ENCODE data around the gene ENAM. TPM values are rescaled to one million over a fixed set of nuclear protein-coding genes. Genes with fewer than 3 reads are reported as not detected.
A peak's percentile ranks its signal among the peaks of the same experiment; 100 is the strongest.

The ENAM gene
- total and polyA plus RNA-seq, 9 of the 15 experiments (the other 6 are each of a cell fraction or from before 2014, with no cell fraction given): 0.04 to 0.09 (median 0.04) TPM; not detected in 6

- CTCF ChIA-PET (ENCODE audit: low intra/inter-chr PET ratio): no interaction called here
- POLR2A ChIA-PET: no interaction called here
- Histone ChIP-seq H3K4me3 (no peak overlapping the region), H3K36me3 (ENCODE audit: control insufficient read depth, insufficient read depth, low read length) (no peaks in the 10 kb centered on the region), H3K27me3 (ENCODE audit: control insufficient read depth in 2 of 2, insufficient read depth in 2 of 2, low read length in 2 of 2) (no peaks in the 10 kb centered on the region; a peak in 1 of 5 replicates), H2AFZ (ENCODE audit: low read depth, low read length) (no peak overlapping the region), H3K4me2 (ENCODE audit: insufficient read depth, low read length) (no peak overlapping the region), H3K79me2 (ENCODE audit: control insufficient read depth, insufficient read depth, low read length) (no peaks in the 10 kb centered on the region), H3K9me1 (ENCODE audit: control insufficient read depth, insufficient read depth, low read length) (no peaks in the 10 kb centered on the region), H3K9ac (ENCODE audit: insufficient read depth in 1 of 2, low read depth in 2 of 2, low read length in 2 of 2) (no peak overlapping the region), H3K27ac (ENCODE audit: extremely low read depth, low read depth, low read length) (no peak overlapping the region), H3K4me1 (replicated peaks in 1 of 2; ENCODE audit: control insufficient read depth in 2 of 2, insufficient read depth in 2 of 2, low read length in 2 of 2) (no peaks in the 10 kb centered on the region), H4K20me1 (replicated peaks; ENCODE audit: control insufficient read depth, insufficient read depth, low read length) (no peaks in the 10 kb centered on the region), H3K9me3 (replicated peaks; ENCODE audit: control insufficient read depth, insufficient read depth, low read depth, low read length) (no peaks in the 10 kb centered on the region)
- DNase-seq (ENCODE audit: extremely low read depth in 1 of 4, low spot score in 3 of 4): no peak
- in situ Hi-C loops (cut with MboI): no loop called here
- ATAC-seq: no peak
- 6% methylated on average over 2 of the region's 2 CpGs for WGBS (ENCODE audit: insufficient coverage, low coverage, missing lambda C conversion rate)
- no TSS peak for BruUV-seq (replicated peaks)
- TF ChIP-seq DMBX1 (CRISPR knock-in tag; IDR thresholded peaks at IDR 0.05; ENCODE audit: borderline replicate concordance): no peak
- intact Hi-C loops (cut with micrococcal nuclease): no loop called here
- FAIRE-seq: no peak
Measured at GRCh38 chr4:70586841-70587240, 41.7 kb upstream of the ENAM start.

- Histone ChIP-seq H3K4me3 (no peak overlapping the region), H3K4me2 (ENCODE audit: insufficient read depth, low read length) (no peak overlapping the region), H3K9me3 (replicated peaks; ENCODE audit: control insufficient read depth, insufficient read depth, low read depth, low read length) (no peaks in the 10 kb centered on the region), H3K9me1 (ENCODE audit: control insufficient read depth, insufficient read depth, low read length) (no peaks in the 10 kb centered on the region), H3K36me3 (ENCODE audit: control insufficient read depth, insufficient read depth, low read length) (no peaks in the 10 kb centered on the region), H3K79me2 (ENCODE audit: control insufficient read depth, insufficient read depth, low read length) (no peaks in the 10 kb centered on the region), H2AFZ (ENCODE audit: low read depth, low read length) (no peak overlapping the region), H4K20me1 (replicated peaks; ENCODE audit: control insufficient read depth, insufficient read depth, low read length) (no peaks in the 10 kb centered on the region), H3K9ac (ENCODE audit: insufficient read depth in 1 of 2, low read depth in 2 of 2, low read length in 2 of 2) (no peak overlapping the region), H3K4me1 (replicated peaks in 1 of 2; ENCODE audit: control insufficient read depth in 2 of 2, insufficient read depth in 2 of 2, low read length in 2 of 2) (no peaks in the 10 kb centered on the region), H3K27ac (ENCODE audit: extremely low read depth, low read depth, low read length) (no peak overlapping the region), H3K27me3 (ENCODE audit: control insufficient read depth in 2 of 2, insufficient read depth in 2 of 2, low read length in 2 of 2) (no peaks in the 10 kb centered on the region; a peak in 1 of 5 replicates)
- no peak for ATAC-seq
- in situ Hi-C loops (cut with MboI) (no loop called here), intact Hi-C loops (cut with micrococcal nuclease) (no loop called here)
- BruUV-seq (replicated peaks): no TSS peak
- no peak for DNase-seq (ENCODE audit: extremely low read depth in 1 of 4, low spot score in 3 of 4)
- ChIA-PET CTCF (ENCODE audit: low intra/inter-chr PET ratio) (no interaction called here), POLR2A (interaction anchor here (1.1 kb wide), 1 partner anchor 17 kb away, joined by 3 read pairs; no protein-coding TSS in a partner anchor)
- no peak for FAIRE-seq
- TF ChIP-seq SPI1 (IDR thresholded peaks at IDR 0.05; ENCODE audit: borderline replicate concordance, low read depth, low read length) (0 out of 2 replicates have a peak, but pooled peaks have one; percentile 39), ZNF407 (IDR thresholded peaks at IDR 0.05; ENCODE audit: low read depth) (no peak)
Measured at GRCh38 chr4:70589785-70590184, 38.8 kb upstream of the ENAM start.

Data from K562 (cell line).